Activated gamma-delta T cell treated with anti-CD3 and anti-CD28 coated beads, Interleukin-2, amount 50 U/mL, for 16 hours (primary cell): Measurements from ENCODE around the gene DICER1.
"Not testable (repeated sequence)": the region's sequence is repeated elsewhere in the genome, so short reads cannot be mapped to it uniquely, and the experiment has no call there.

ENCODE experiments used
- DNase-seq: peaks from one replicate; pipeline ENCODE4 v3.0.0-alpha.2; 2020; ENCODE audit warnings: low read depth

DICER1 gene

GRCh38 chr14:95185767-95186392, 28.6 kb upstream of the DICER1 start:
- no peak for DNase-seq

GRCh38 chr14:95185033-95185766, 27.9 kb upstream of the DICER1 start:
- DNase-seq = no peak

DNA sequence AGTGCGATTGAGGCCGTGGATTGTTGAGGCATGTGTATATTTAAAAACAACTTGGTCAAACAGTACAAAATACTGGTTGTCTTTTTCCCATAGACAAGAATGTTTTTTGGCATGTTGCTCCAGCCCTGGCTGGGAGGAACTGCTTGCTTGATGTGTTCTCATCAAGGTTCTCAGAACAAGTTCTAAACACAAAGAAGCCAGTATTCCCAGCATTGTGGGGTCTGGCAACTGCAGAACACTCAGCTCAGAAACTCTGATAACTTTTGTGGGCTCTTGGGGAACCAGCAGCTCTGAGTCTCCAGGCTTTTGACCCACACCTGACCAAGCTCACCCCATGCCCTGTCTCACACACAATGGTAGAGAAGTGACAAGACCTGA, 27.1 kb upstream of the DICER1 start:
- no peak for DNase-seq

DNA sequence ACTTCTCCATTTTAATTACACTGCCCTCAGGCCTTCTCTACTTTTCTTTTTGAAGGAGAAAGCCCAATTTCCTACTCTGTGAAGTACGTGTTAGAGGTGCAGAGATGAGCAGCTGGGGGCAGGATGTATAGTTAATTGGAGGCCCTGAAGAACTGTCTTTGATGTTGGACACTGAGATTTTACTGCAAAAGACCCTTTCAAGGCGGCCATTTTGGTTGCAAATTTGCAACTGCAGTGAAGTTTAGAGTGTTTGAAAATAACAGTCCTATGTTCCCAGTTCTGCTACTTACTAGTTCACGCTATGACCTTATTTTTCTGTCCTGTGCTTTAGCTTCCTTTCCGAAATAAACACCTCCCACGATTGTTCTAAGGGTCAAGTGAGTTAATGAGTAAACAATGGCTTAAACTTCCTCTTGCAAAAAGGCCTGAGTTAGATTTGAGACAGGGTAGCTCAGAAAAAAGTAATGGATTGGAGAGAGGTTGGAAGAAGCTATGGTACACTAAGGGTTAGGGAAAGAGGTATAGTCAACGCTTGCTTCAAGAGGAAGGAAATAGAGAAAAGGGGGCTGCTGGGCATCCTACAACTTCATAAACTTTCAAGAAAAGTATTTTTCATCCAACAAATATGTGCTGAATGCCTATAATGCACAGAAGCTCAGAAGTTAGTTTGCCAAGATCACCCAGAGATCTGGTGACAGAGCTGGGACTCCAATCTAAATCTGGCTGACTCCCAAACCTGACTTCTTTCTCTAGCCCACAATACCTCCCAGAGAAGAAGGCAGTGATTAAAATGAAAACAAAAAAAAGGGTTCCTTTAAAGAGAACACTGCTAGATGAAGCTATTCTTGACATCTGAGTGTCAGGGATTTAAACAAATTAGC, 26.4 kb upstream of the DICER1 start:
- DNase-seq = no peak

- DNase-seq = no peak
These were observed 25.8 kb upstream of the DICER1 start for GRCh38 chr14:95183082-95183481.

DNA sequence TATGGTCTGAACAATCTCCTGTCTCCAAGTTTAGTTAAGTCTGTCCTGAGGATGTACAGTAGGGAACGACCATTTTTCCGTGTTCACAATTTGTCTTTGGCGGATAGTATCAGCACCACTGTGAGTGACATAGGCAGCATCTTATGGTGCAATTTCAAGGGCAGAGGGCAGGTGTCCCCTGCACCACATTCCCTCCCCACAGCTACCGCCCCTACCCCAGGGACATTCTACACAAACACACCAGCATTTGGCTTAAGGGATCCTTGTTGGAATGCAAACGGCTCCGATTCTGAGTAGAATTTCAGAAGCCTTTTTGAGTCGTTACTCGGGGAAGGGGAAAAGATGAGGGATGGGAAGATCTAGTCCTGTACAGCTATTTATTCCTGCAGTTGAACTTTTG, 25.1 kb upstream of the DICER1 start:
- DNase-seq = no peak

DNA sequence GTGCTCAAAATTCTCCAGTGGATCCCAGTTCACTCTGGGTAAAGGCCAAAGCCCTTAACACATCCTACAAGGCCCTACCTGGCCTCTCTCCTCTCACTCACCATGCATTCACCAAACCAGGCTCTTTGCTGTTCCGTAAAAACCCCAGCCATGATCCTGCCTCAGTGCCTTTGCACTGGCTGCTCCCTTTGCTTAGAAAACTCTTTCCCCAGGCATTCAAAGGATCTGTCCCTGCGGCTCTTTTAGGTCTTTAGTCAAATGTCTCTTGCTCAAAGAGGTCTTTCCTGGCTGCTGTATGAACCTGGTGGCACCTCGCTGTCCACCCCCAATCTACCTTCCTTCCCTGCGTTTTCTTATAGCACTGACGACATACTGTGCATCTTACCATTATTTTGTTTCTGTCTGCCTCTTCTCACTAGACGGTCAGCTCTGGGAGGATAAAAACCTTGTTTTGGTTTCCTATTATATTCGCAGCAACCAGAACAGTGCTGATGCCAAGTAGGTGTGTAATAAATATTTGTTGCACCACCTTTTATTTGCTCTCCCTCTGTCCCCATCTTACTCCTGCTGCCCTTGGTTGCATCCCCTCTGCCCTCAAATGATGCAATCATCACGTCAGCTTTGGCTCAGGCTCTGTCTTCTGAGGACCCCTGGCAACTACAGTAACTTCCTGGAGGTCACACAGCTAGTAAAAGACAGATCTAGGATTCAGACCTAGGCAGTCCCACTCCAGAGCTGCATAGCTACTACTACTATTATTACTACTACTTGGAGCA, 23.8 kb upstream of the DICER1 start:
- DNase-seq = no peak

- DNase-seq = not testable (repeated sequence)
These were observed 18.3 kb upstream of the DICER1 start for GRCh38 chr14:95175670-95176069.

DNA sequence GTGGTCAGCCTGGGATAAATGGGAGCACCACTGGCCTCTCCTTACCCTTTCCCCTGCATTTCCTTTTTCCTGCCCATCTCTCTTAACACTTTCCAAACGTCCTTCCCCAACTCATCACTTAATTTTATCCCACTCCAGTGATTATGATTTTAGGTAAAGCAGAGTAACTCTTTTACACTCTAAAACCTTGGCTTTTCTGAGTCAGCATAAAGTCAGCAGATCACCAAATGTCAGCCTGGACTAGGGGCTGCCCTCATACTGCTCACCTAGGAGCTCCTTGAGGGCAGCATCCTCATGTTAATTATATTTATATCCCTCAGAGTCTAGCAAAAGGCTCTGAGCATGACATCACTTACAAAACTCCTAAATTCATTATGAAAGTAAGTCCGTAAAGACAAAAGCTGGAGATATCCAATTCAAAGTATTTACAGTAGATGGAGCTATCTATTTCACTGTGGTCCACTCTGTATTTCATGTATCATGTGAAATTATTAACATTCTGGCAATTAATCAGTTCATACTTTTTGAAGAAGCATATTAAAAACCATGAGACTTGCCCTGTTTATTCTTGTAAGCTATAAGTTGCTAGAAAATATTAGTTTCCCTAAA, 17.0 kb upstream of the DICER1 start:
- no peak for DNase-seq

- no peak for DNase-seq
These were observed 16.2 kb upstream of the DICER1 start for GRCh38 chr14:95173518-95173917.

DNA sequence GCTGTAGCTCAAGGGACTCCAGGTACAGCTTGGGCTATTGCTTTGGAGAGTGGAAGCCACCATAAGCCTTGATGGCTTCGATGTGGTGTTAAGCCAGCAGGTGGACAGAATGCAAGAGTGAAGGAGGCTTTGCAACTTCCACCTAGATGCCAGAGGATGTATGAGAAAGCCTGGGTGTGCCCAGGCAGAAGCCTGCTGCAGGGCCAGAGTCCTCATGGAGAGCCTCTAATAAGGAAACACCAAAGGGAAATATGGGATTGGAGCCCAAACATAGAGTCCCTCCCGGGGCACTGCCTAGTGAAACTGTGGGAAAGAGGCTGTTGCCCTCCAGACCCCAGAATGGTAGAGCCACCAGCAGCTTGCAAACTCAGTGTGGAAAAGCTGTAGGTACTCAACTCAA, 9.8 kb upstream of the DICER1 start:
- no peak for DNase-seq

- DNase-seq = no peak
These were observed 8.2 kb upstream of the DICER1 start for GRCh38 chr14:95165517-95165916.

DNA sequence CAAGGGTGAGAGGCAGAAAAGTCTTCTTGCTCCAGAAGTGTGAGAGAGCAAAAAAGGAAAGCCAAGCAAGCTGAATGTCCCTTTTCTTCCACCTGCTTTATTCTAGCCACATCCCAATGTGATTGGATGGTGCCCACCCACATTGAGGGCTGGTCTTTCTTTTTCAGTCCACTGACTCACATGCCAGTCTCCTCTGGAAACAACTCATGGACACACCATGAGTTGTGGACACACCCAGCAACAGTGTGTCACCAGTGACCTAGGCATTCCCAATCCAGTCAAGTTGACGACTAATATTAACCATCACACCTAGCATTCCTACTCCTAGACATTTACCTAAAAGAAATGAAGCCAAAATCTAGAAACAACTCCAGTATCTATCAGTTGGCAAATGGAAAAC, 7.2 kb upstream of the DICER1 start:
- DNase-seq = no peak

DNA sequence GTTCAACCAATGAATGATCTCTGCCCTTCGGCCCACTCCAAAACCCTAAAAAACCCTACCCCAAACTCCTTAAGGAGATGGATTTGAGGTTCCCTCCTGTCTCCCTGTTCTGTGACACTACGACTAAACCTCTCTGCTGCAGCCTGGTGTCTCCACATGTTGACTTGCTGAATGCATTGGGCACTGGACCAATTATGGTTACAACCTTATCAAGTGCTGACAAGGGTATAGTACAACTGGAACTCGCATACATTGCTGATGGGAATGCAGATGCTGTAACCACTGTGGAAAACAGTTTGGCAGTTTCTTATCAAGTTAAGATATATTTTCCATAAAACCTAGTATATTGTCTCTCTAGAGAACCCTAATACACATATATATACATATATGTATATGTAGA, 6.3 kb upstream of the DICER1 start:
- DNase-seq = no peak

DNA sequence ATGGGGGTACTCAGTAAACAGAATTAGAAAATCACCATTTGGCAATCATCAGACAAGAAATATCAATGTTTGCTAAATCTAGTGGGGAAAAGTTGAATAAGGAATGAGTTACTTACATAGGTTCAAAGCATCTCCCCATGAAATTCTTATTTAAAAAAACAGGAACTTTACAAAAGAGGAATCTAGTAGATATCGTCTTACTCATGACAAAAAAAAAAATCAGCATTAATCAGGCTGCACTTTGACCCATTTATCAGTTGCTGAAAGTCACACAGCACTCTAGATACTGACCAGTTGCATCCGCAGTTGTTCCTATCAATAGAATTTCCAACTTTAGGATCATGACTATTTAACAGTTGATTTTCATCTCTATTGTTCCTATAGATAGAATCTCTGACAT, 5.8 kb upstream of the DICER1 start:
- DNase-seq = no peak

- no peak for DNase-seq
These were observed 5.3 kb upstream of the DICER1 start for GRCh38 chr14:95162641-95163040.

- DNase-seq = no peak
These were observed 342 bp downstream of the DICER1 start for GRCh38 chr14:95157048-95157326.

DNA sequence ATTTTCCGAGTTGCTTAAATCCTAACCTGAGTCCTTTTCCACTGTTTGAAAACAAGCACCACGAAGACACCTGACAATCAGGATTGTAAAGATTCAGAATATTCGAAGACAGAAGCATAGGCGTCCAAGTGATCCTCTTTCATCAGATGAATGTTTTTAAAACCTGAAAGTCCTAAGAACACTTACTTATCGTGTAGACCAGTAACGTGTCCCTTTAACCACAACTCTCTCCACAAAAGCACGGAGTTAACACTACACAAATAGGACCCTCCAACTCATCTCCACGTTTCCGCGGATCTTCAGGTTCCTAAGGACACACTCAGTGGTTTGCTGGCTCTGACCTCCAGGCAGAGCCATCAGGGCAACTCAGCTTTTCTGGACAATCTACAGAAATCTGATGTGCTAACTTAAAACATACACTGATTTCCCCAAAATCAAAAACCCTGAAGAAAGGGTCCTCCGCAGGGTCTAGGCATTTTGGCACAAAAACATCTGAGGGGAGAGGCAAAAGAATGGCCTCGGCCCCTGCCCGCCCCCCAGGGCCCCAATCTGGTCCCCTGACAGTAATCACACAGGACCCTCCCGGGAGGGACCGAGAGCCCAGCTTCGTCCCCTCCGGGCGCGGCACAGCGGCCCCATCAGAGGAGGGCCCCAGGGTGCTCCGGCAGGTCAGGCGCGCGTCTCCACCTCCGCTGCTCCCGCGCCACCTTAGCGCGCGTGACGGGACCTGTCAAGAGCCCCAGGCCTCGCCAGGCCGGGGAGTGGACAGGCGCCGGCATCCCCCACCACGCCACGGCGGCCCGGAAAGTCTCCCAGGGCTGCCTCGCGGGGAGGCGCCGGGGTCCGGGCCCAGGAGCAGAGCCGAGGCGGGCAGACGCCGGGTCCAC, 925 bp downstream of the DICER1 start:
- DNase-seq = peak; percentile 4

- DNase-seq = no peak
These were observed 2.3 kb downstream of the DICER1 start for GRCh38 chr14:95155045-95155444.

GRCh38 chr14:95153866-95154265, 3.5 kb downstream of the DICER1 start:
- DNase-seq = no peak

- DNase-seq = no peak
These were observed 5.8 kb downstream of the DICER1 start for GRCh38 chr14:95151561-95151960.
